Breast epithelium (tissue), 4 donors: ENCODE measurements around the gene PNMT. TPM values are rescaled to one million over a fixed set of nuclear protein-coding genes. Genes with fewer than 3 reads are reported as not detected.
A peak's percentile ranks its signal among the peaks of the same experiment; 100 is the strongest.

Source experiments
- DNase-seq, 2 donors: peaks; one replicate each; pipeline ENCODE4 v3.0.0-alpha.2; 2019; ENCODE audit warnings: low spot score in 2 of 2
- H3K27ac ChIP-seq, 2 donors: fragments of 200-600 bp; sonication (generic) in 1 of 2; one replicate each; pipeline ENCODE4 v1.5.1; 2016 to 2019; ENCODE audit warnings: mild to moderate bottlenecking in 1 of 2
- H3K27me3 ChIP-seq, 2 donors: fragments of 200-600 bp; sonication (generic) in 1 of 2; one replicate each; pipeline versions ENCODE4 v1.5.1 to v1.6.0; 2017 to 2019; ENCODE audit warnings: control low read depth in 1 of 2, mild to moderate bottlenecking in 1 of 2
- H3K36me3 ChIP-seq: fragments of 200-600 bp; one replicate; pipeline ENCODE4 v1.5.1; 2019
- H3K4me1 ChIP-seq, 2 donors: fragments of 200-600 bp; sonication (generic); one replicate each; pipeline ENCODE4 v1.5.1; 2016 to 2019; ENCODE audit warnings: control low read depth in 1 of 2
- H3K4me3 ChIP-seq, 3 donors: fragments of 200-600 bp; sonication (generic); 1 replicate in 2 of 3; 2 replicates in 1 of 3; pipeline ENCODE4 v1.5.1; 2016 to 2019; ENCODE audit warnings: mild to moderate bottlenecking in 3 of 3, moderate library complexity in 2 of 3
- H3K9me3 ChIP-seq, 2 donors: fragments of 200-600 bp; sonication (generic) in 1 of 2; one replicate each; pipeline ENCODE4 v1.5.1; 2016 to 2019; ENCODE audit warnings: control low read depth in 1 of 2
- CTCF ChIP-seq, 3 donors: fragments of 450-650 bp; IDR thresholded peaks; one replicate each; pipeline ENCODE4 v1.5.1; 2016 to 2017; ENCODE audit warnings: antibody characterized with exemption in 3 of 3, mild to moderate bottlenecking in 3 of 3, moderate library complexity in 3 of 3
- POLR2A ChIP-seq: fragments of 450-650 bp; IDR thresholded peaks from one replicate; pipeline ENCODE4 v1.6.1; 2016; ENCODE audit warnings: antibody characterized with exemption, mild to moderate bottlenecking, moderate library complexity
- POLR2AphosphoS5 ChIP-seq, 3 donors: sonication (generic); formaldehyde crosslinking; IDR thresholded peaks; one replicate each; pipeline ENCODE4 v1.6.1; 2017; ENCODE audit warnings: antibody characterized with exemption in 3 of 3
- intact Hi-C: fragments of 100-400 bp; cut with DNase I; formaldehyde crosslinking; loops from one replicate; pipeline ENCODE4 v1.15.1; 2023; ENCODE audit warnings: low total_unique reads
- total RNA-seq, 3 donors: library from RNA; depleted of rRNA; stranded (reverse); fragments of >200 nt; gene quantifications; one replicate each; pipeline ENCODE4 v1.1.0, GENCODE V29; 2016

PNMT gene
- total RNA-seq, 3 donors from 2014 or later, result 1.6 to 9.5 (median 5.1) TPM

GRCh38 chr17:39651923-39652586 lies 16.2 kb upstream of the PNMT start:
- peak overlapping the region; percentile 50 to 58 for H3K27ac ChIP-seq
- H3K4me1 ChIP-seq, result no peaks in the 10 kb centered on the region
- H3K36me3 ChIP-seq, result no peaks in the 10 kb centered on the region
- DNase-seq, result no peak
- H3K9me3 ChIP-seq, result no peaks in the 10 kb centered on the region
- H3K27me3 ChIP-seq, result no peaks in the 10 kb centered on the region
- TF ChIP-seq CTCF (IDR thresholded peaks at IDR 0.05) (no peak), POLR2AphosphoS5 (IDR thresholded peaks at IDR 0.05) (no peak), POLR2A (no peak)
- intact Hi-C loops, result no loop called here
- no peak overlapping the region for H3K4me3 ChIP-seq

- Histone ChIP-seq H3K9me3 (no peaks in the 10 kb centered on the region), H3K4me1 (no peaks in the 10 kb centered on the region), H3K4me3 (no peak overlapping the region), H3K27ac (peak overlapping the region; percentile 50 to 58), H3K27me3 (no peaks in the 10 kb centered on the region), H3K36me3 (no peaks in the 10 kb centered on the region)
- intact Hi-C loops, result no loop called here
- DNase-seq, result no peak
- no peak for TF ChIP-seq POLR2AphosphoS5 (IDR thresholded peaks at IDR 0.05)
- TF ChIP-seq CTCF (IDR thresholded peaks at IDR 0.05), result no peak
- TF ChIP-seq POLR2A, result no peak
Measured at GRCh38 chr17:39652587-39653315, 15.5 kb upstream of the PNMT start.

DNA sequence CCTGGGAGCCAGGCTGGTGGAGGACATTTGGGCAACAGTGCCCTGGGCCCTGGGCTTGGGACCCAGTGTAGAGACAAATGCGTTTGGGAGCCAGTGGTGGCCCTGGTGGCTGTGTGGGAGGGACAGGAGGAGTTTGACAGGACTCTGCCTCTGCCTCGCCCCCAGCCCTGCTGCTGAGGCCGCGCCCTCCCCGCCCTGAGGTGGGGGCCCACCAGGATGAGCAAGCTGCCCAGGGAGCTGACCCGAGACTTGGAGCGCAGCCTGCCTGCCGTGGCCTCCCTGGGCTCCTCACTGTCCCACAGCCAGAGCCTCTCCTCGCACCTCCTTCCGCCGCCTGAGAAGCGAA lies 15.0 kb upstream of the PNMT start:
- TF ChIP-seq POLR2AphosphoS5 (IDR thresholded peaks at IDR 0.05), result no peak
- TF ChIP-seq POLR2A, result no peak
- H3K4me3 ChIP-seq, result no peak overlapping the region

GRCh38 chr17:39653662-39654331 lies 14.5 kb upstream of the PNMT start:
- Histone ChIP-seq H3K4me3 (no peak overlapping the region), H3K36me3 (no peaks in the 10 kb centered on the region), H3K9me3 (no peaks in the 10 kb centered on the region), H3K27me3 (no peaks in the 10 kb centered on the region), H3K27ac (peak overlapping the region; percentile 50 to 58), H3K4me1 (no peaks in the 10 kb centered on the region)
- TF ChIP-seq POLR2A (no peak), CTCF (IDR thresholded peaks at IDR 0.05) (peak; percentile 23 to 48 (median 47))
- no peak for DNase-seq
- intact Hi-C loops, result no loop called here

More for the DNA sequence above, 15.0 kb upstream of the PNMT start:
- Histone ChIP-seq H3K36me3 (no peaks in the 10 kb centered on the region), H3K9me3 (no peaks in the 10 kb centered on the region), H3K27ac (peak overlapping the region; percentile 50 to 58), H3K4me1 (no peaks in the 10 kb centered on the region), H3K27me3 (no peaks in the 10 kb centered on the region)
- DNase-seq, result no peak
- intact Hi-C loops, result no loop called here

DNA sequence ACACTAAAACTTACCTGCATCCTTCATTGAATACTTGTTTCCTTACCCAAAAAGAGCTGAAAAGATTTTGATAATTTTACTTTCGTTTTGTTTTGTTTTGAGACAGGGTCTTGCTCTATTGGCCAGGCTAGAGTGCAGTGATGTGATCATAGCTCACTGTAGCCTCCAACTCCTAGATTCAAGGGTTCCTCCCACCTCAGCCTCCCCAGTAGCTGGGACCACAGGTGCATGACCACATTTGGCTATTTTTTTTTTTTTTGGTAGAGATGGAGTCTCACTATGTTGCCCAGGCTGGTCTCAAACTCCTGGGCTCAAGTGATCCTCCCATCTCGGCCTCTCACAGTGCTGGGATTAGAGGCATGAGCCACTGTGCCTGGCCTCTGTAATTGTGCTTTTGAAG lies 13.1 kb upstream of the PNMT start:
- Histone ChIP-seq H3K9me3 (no peaks in the 10 kb centered on the region), H3K36me3 (no peaks in the 10 kb centered on the region), H3K4me1 (no peaks in the 10 kb centered on the region), H3K27me3 (no peaks in the 10 kb centered on the region), H3K27ac (no peak overlapping the region), H3K4me3 (no peak overlapping the region)
- intact Hi-C loops, result no loop called here
- no peak for DNase-seq
- TF ChIP-seq CTCF (IDR thresholded peaks at IDR 0.05), result no peak
